Keratinocyte (primary cell): ENCODE measurements around the gene CCDC71.

Experiments
- EZH2 ChIP-seq: IDR thresholded peaks from one replicate; pipeline ENCODE4 v1.6.1; 2012; ENCODE audit warnings: inconsistent platforms, mild to moderate bottlenecking, low read length, moderate library complexity
- TF ChIP-seq, protein P1 (sequence below), 3 experiments: IDR thresholded peaks in 1 of 3; conservative IDR thresholded peaks in 1 of 3; optimal IDR thresholded peaks in 1 of 3; 2 replicates in 2 of 3; 3 replicates in 1 of 3; pipeline versions ENCODE3 to v1.5.1; 2011; ENCODE audit warnings: low read length in 3 of 3, mild to moderate bottlenecking in 3 of 3, moderate library complexity in 2 of 3, control low read depth in 1 of 3, inconsistent platforms in 1 of 3; ENCODE audit not compliant: insufficient read depth in 2 of 3; ENCODE audit errors: extremely low read depth in 1 of 3

DNA sequence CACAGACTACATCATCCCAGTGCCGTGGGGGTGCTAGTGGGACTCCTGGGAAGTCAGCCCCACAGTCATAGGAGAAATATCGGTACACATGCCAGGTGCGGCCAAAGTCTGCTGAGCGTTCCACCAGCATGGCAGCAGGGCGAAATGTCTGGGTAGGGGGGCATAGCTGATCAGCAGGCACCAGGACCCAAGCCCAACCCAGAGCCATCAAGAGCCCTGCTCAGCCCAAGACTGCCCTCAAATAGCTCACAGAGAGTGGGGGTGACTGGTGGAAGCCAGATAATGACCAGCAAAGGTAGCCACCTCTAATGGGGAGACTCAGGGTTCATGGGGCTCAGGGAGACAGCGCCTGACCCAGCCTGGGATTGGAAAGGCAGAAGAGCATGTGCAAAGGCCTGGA is 34.6 kb downstream of the CCDC71 start:
- TF ChIP-seq, protein P1, sequence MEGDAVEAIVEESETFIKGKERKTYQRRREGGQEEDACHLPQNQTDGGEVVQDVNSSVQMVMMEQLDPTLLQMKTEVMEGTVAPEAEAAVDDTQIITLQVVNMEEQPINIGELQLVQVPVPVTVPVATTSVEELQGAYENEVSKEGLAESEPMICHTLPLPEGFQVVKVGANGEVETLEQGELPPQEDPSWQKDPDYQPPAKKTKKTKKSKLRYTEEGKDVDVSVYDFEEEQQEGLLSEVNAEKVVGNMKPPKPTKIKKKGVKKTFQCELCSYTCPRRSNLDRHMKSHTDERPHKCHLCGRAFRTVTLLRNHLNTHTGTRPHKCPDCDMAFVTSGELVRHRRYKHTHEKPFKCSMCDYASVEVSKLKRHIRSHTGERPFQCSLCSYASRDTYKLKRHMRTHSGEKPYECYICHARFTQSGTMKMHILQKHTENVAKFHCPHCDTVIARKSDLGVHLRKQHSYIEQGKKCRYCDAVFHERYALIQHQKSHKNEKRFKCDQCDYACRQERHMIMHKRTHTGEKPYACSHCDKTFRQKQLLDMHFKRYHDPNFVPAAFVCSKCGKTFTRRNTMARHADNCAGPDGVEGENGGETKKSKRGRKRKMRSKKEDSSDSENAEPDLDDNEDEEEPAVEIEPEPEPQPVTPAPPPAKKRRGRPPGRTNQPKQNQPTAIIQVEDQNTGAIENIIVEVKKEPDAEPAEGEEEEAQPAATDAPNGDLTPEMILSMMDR (optimal IDR thresholded peaks at IDR 0.05 in 1 of 3, IDR thresholded peaks at IDR 0.05 in 1 of 3, conservative IDR thresholded peaks at IDR 0.05 in 1 of 3; ENCODE audit: extremely low read depth in 1 of 3, insufficient read depth in 2 of 3, low read length in 3 of 3): no peak
- no peak for TF ChIP-seq EZH2
